GM10266 (cell line): ENCODE data around the gene EMILIN3.

Experiments
- DNase-seq: peaks from one replicate; pipeline ENCODE4 v3.0.0; 2012; ENCODE audit errors: extremely low spot score
- TF ChIP-seq, protein P1 (sequence below): IDR thresholded peaks from 2 replicates; pipeline ENCODE4 v1.5.1; 2012; ENCODE audit warnings: mild to moderate bottlenecking, low read depth; ENCODE audit not compliant: control insufficient read depth, insufficient read depth; ENCODE audit errors: missing control alignments

The EMILIN3 gene

DNA sequence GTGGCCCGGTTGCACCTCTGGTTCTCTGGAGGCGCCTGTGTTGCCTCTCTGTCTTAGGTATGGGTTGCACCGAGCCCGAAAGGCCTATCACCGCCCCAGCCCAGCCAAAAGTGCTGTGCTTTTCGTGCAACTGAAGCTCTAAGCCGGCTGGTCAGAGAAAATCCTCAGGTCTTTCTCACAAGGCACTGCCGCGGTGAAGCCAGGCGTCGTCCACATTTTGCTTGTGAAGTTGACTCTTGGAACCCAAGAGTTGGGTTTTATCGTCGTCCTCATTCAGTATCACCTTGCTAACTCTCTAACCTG, 726 bp upstream of the EMILIN3 start:
- TF ChIP-seq, protein P1, sequence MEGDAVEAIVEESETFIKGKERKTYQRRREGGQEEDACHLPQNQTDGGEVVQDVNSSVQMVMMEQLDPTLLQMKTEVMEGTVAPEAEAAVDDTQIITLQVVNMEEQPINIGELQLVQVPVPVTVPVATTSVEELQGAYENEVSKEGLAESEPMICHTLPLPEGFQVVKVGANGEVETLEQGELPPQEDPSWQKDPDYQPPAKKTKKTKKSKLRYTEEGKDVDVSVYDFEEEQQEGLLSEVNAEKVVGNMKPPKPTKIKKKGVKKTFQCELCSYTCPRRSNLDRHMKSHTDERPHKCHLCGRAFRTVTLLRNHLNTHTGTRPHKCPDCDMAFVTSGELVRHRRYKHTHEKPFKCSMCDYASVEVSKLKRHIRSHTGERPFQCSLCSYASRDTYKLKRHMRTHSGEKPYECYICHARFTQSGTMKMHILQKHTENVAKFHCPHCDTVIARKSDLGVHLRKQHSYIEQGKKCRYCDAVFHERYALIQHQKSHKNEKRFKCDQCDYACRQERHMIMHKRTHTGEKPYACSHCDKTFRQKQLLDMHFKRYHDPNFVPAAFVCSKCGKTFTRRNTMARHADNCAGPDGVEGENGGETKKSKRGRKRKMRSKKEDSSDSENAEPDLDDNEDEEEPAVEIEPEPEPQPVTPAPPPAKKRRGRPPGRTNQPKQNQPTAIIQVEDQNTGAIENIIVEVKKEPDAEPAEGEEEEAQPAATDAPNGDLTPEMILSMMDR, result no peak
- no peak for DNase-seq

DNA sequence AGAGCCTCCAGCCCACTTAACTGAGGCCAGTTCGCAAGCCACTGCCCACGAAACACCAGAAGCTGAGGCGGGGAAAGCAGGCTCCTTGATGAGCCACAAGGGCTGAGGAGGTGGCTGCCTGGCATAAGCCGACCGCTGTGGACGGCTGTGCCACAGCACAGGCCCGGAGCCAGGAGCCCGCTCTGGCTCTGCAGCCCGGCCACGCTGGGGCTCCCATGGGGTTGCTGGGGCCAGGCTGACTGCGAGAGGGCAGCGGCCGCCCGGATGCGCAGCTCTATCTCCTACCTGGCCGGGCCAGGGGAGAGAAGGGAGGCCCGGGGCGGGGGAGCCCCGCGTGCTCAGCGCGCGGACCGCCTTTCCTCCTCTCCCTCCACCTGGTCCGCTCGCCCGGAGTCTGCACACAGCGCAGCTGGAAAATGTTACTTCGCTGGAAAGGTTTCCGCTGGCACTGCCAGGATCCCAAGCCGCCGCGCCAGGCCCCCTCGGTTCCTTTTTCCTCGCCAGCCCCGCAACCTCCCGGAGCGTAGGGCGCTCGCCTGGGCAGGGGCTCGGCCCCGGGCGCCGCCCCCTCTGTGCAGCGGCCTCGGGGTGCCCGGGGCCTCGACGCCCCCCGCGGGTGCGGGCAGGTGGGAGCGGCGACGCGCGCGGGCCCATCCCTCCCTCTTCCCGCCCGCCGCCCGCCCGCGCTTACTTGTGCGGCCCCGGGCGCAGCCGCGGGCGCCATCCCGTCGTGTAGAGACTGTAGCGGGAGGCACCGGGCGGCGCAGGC, 657 bp downstream of the EMILIN3 start:
- no peak for DNase-seq

DNA sequence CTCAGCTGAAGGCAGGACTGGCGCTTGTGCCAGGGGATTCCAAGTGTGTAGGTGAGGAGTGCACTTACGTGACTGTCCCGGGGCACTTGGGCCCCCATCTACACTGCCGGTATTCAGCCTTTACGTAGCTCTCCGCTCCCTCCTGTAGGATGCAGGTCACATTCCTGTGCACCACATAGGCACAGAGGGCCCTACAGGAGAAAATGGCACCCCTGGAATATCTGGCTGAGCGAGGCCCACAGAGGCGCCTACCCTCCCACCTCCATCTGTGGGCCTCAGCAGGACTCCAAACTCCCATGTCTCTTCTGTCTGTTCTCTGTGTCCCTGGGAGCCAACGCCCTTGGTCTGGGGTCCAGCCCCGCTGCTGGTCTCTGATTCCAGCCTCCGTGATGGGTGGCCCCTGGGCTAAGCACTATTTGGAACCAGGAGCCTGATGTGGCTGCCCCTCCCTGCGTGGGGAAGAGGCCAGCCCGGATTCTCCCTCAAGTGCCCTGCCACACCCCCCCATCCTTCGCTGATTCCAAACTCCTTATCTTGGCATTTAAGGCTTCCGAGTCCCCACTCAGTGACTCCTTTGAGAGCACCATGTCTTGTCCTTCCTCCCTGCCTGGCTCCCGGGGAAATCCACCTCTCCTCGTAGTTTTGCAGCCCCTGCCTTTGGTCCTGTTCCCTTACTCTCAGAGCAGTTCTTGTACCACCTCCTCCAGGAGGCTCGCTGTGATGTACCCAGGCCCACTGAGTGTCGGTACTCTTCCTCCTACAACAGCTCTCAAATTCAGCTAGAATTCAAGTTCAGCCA, 1.5 kb downstream of the EMILIN3 start:
- no peak for DNase-seq
- TF ChIP-seq, protein P1, result no peak

More for the DNA sequence above, 657 bp downstream of the EMILIN3 start:
- TF ChIP-seq, protein P1, result no peak

DNA sequence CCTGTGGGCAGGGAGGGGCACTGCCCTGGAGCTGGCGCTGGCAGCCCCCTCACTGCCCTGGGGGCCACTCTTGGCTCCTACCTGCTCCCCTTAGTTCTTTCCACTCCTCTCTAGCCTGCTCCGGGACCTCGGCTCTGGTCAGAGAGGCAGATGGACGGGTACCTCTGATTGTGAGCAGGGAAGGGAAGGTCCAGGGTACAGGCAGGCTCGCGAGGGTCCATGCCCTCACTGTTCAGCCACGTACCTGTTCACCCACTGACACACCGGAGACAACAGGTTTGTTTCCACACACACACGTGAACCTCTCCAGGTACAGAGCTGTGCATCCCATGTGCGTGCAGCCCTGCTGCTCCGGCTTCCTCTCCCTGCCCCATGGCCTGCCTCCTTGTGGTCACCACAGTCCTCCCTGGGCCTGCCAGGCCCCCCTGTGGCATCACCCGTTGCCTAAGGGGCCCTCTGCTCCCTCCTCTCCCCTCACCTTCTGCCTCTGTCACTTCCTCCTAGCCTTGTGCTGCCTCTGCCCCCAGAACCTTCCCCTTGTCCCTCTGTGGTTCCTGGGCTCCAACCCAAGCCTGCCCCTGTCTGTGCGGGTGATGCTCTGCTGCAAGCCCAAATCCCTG, 2.3 kb downstream of the EMILIN3 start:
- TF ChIP-seq, protein P1, result no peak
- DNase-seq, result no peak

DNA sequence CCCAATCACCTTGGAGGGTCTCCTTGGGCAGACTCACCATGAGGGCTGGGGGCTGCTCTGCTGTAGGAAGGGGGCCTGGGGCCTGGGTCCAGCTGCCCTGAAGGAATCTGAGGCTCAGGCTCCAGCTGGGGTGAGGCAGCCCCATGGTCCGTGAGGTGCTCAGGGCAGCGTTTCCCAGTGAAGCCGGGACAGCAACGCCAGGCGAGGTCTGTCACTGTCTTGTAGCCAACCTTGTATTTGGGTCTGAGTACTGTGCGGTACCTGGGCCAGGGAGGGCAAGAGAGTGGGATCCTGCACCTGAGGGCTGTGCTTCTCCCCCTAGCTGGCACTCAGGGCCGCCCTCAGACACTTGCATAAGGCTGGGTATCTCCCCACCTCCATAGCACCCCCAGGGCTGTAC, 3.0 kb downstream of the EMILIN3 start:
- TF ChIP-seq, protein P1, result no peak
- DNase-seq, result no peak

DNA sequence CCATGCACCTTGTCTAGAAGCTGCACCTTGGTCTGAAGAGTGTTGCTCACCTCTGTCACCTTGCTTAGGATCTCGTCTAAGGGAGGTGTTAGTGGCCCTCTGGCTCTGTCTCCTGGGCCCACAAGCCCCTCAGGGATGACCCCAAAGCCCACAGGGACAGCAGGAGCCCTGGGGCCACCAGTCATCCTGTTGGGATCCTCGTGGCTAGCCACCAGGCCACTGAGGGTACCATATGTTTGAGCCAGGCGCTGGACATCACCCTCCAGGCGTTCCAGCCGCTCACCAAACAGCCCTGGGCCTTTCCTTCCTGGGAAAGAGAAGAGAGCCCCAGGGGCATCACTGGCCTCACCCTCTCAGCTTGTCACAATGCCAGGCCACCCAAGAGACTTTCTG, 3.9 kb downstream of the EMILIN3 start:
- no peak for DNase-seq
- TF ChIP-seq, protein P1, result no peak
